ENCODE results near the gene IRX4.

DNA sequence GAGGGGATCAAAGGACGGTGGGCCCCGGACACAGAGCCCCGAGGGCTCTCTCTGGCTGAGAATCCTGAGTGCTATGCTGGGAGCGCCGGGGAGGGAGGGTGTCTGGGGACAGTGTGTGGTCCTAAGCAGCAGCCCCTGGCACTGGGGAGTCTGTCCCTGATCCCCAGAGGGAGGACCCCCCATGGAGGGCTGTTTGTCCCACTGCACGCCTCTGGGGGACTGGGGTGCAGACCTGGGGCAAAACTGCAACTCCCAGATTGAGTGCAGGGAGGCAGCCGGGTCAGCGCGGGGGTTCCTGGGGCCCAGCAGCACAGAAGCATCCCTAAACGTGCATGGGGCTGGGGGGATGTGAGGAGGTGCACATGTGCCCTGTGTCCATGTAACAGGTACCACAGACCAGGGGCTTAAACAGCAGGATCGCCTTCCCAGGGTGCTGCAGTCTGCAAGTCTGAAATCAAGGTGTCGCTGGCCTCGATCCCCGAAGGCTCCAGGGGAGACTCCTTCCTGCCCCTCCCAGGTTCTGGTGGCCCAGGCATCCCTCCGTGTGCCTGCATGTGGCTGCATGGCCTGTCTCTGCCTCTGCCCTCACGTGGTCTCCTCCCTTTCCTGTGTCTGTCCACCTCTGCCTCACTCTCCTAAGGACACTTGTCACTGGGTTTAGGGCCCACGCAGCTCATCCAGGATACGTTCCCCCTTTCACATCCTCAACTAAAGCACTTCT, 35.9 kb upstream of the IRX4 start:
- TF ChIP-seq TARDBP (IDR thresholded peaks at IDR 0.05) = no peak
- TF ChIP-seq ZNF384 (IDR thresholded peaks at IDR 0.05) = no peak
- no peak for TF ChIP-seq FOXM1 (IDR thresholded peaks at IDR 0.05; ENCODE audit: borderline replicate concordance)
- no peak for TF ChIP-seq SUZ12 (IDR thresholded peaks at IDR 0.05)
